HUES64 (cell line): ENCODE results near the gene VPS54.

Experiments used
- H3K27ac ChIP-seq: 2 replicates; pipeline ENCODE4 v1.7.0; 2013; ENCODE audit warnings: low read depth, low read length, inconsistent platforms
- H3K27me3 ChIP-seq: 2 replicates; pipeline ENCODE4 v1.6.1; 2013; ENCODE audit warnings: mild to moderate bottlenecking, low read length; ENCODE audit not compliant: insufficient read depth
- H3K36me3 ChIP-seq: 2 replicates; pipeline ENCODE4 v1.6.1; 2013; ENCODE audit warnings: mild to moderate bottlenecking, low read length; ENCODE audit not compliant: insufficient read depth
- H3K4me1 ChIP-seq: 2 replicates; pipeline ENCODE4 v1.6.1; 2013; ENCODE audit warnings: mild to moderate bottlenecking, low read length, moderate library complexity; ENCODE audit not compliant: insufficient read depth
- H3K4me3 ChIP-seq: 2 replicates; pipeline ENCODE4 v1.5.1; 2013; ENCODE audit warnings: mild to moderate bottlenecking, low read length, moderate library complexity
- H3K9ac ChIP-seq: 2 replicates; pipeline ENCODE4 v1.6.1; 2013; ENCODE audit warnings: mild to moderate bottlenecking, low read depth, low read length
- H3K9me3 ChIP-seq: 2 replicates; pipeline ENCODE4 v1.6.1; 2013; ENCODE audit warnings: low read depth, low read length; ENCODE audit not compliant: insufficient read depth
- WGBS: fragments of 150-250, 120-280 bp; methylation state at CpG from one replicate; pipeline ENCODE4 v1.1.7; 2013; ENCODE audit warnings: missing lambda C conversion rate; 5-methylcytosine and 5-hydroxymethylcytosine counted together

VPS54 gene

GRCh38 chr2:64021578-64021977 lies 2.4 kb upstream of the VPS54 start:
- Histone ChIP-seq H3K27ac (no peak overlapping the region), H3K36me3 (no peaks in the 10 kb centered on the region), H3K4me3 (no peak overlapping the region), H3K4me1 (peaks cover 7% of the 10 kb centered on the region), H3K9me3 (no peaks in the 10 kb centered on the region), H3K27me3 (no peaks in the 10 kb centered on the region), H3K9ac (no peak overlapping the region)
- 91% methylated on average over 2 of the region's 2 CpGs for WGBS

- Histone ChIP-seq H3K4me3 (peak overlapping the region; percentile 86), H3K36me3 (no peaks in the 10 kb centered on the region), H3K9ac (no peak overlapping the region), H3K9me3 (no peaks in the 10 kb centered on the region), H3K27ac (no peak overlapping the region), H3K4me1 (peaks cover 6% of the 10 kb centered on the region), H3K27me3 (no peaks in the 10 kb centered on the region)
Measured at GRCh38 chr2:64019975-64020528, 824 bp upstream of the VPS54 start.

DNA sequence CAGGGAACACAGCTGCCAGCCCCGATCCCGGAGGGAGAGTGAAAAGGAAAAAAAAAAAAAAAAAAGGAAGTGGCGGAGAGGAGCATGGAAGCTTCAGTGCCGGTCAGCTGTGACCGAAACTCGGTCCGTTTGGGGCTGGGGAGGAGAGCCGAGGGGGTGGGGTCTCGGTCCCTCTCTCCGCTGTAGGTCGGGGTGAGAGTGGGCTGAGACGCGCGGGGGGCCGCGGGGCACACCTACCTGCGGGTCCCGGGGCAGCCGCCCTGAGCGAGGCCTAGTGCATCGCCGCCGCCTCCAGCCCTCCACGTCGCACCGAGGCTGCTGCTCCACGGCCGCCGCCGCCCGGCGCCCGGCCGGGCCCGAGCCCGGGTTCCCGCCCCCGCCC lies 536 bp downstream of the VPS54 start:
- under 1% methylated on average over 38 of the region's 38 CpGs for WGBS
- Histone ChIP-seq H3K4me3 (peak overlapping the region; percentile 86), H3K9ac (peak overlapping the region; percentile 75), H3K27ac (no peak overlapping the region; the same call in 1 of the 2 replicates), H3K9me3 (no peaks in the 10 kb centered on the region), H3K4me1 (peaks cover 6% of the 10 kb centered on the region), H3K36me3 (no peaks in the 10 kb centered on the region), H3K27me3 (no peaks in the 10 kb centered on the region)

DNA sequence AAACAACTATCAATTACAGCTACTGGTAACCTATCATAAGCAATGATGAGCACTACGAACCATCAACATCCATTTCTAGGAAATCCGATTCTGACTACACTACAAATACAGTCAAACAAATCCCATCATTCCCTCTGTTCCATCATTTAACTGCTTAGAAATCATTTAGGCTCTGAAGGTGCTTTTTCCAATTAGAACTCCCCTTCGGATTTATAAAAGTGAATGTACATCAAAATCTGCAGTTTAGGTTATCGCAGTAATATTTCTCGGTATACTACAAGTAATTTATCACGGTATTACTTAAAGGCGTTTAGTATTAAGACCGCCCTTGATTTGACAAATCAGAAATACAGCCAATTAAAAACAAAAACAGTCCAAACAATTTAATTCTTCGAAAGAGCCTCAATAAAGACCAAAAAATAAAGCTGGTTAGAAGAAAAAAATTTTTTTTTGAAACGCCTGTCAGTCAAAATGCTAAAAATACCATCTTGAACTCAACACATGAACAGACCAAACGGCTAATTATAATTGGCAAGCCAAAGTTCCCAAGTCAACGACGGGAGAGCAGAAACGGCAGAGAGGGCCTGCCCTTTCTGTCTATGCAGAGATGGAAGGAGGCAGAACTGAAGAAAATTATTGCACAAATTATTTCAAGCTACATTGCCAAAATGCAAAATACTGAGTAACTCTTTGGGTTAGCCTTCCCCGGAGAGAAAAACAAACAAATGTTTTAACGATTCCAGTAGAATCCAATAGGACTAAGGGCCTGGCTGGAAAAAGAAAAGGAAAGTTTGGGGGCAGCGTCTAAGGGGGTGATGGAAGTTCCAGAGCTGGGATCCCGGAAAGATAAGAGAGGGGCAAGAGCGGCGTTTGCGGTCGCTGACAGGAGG lies 1.2 kb downstream of the VPS54 start:
- Histone ChIP-seq H3K27ac (no peak overlapping the region), H3K27me3 (no peaks in the 10 kb centered on the region), H3K9me3 (no peaks in the 10 kb centered on the region), H3K36me3 (no peaks in the 10 kb centered on the region), H3K4me3 (peak overlapping the region; percentile 86), H3K9ac (peak overlapping the region; percentile 75), H3K4me1 (peaks cover 6% of the 10 kb centered on the region; the same call in 1 of the 2 replicates)
- WGBS: 30% methylated on average over 22 of the region's 22 CpGs

DNA sequence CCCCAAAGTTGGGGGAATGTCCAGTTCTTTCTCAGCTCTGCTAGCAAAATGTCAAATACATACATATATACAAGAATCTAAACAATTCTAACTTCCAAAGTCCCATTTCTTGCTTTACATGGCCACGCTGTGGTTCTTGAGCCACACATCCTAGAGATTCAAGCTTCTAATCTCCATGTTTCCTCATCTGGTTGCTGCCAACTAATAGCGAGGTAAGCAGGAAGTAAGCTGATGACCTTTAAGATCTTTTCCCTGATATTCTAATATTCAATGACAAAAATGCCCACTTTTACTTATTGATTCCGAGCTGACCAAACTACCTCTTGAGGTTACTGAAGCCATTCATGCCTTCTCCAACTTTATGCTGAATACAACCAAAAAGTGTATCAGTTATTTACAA lies 3.3 kb downstream of the VPS54 start:
- Histone ChIP-seq H3K27ac (no peak overlapping the region), H3K9me3 (no peaks in the 10 kb centered on the region), H3K4me3 (no peak overlapping the region), H3K36me3 (no peaks in the 10 kb centered on the region), H3K27me3 (no peaks in the 10 kb centered on the region), H3K4me1 (peaks cover 6% of the 10 kb centered on the region; the same call in 1 of the 2 replicates), H3K9ac (no peak overlapping the region)
- 94% methylated on average over 3 of the region's 3 CpGs for WGBS

DNA sequence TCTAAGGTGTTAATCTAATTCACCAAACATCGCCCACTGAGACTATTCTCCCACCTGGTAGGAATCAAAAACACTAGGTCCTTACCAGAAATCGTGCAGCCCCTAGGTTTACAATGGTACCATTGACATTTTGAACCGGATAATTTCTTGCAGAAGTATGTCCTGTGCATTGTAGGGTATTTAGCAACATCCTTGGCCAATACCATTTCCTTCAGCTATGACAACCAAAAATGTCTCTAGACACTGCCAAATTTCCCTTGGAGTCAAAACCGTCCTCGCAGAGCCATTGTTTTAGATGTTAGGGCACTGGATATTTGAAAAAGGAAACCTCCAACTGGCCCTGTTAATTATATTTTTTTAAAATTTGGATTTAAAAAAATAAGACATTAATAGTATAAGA lies 3.8 kb downstream of the VPS54 start:
- no peaks in the 10 kb centered on the region for H3K27me3 ChIP-seq
- H3K4me3 ChIP-seq: no peak overlapping the region
- no peaks in the 10 kb centered on the region for H3K9me3 ChIP-seq
- H3K4me1 ChIP-seq: peaks cover 6% of the 10 kb centered on the region; the same call in 1 of the 2 replicates
- no peak overlapping the region for H3K27ac ChIP-seq
- no peaks in the 10 kb centered on the region for H3K36me3 ChIP-seq
- H3K9ac ChIP-seq: no peak overlapping the region
- WGBS: 96% methylated on average over 5 of the region's 5 CpGs

DNA sequence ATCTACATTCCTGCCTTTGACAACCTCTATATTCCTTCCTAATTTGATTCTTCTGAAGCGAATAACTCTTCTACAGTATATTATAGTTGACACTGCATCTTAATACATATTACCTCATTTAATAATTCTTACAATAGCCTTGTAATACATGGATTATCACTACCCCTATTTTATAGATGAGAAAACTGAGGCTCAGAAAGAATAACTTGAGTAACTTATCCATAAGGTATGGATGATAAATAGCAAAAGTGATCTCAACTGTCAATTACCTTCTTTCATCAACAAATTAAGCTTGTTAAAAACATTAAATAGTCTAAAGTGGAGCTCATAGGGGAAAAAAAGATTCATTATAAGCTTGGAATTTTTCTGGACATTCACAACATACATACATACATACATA lies 4.6 kb downstream of the VPS54 start:
- no peaks in the 10 kb centered on the region for H3K9me3 ChIP-seq
- H3K27ac ChIP-seq: no peak overlapping the region
- 100% methylated on average over 1 of the region's 1 CpG for WGBS
- no peaks in the 10 kb centered on the region for H3K36me3 ChIP-seq
- no peaks in the 10 kb centered on the region for H3K27me3 ChIP-seq
- peaks cover 2% of the 10 kb centered on the region; the same call in 1 of the 2 replicates for H3K4me1 ChIP-seq
- H3K4me3 ChIP-seq: no peak overlapping the region
- H3K9ac ChIP-seq: no peak overlapping the region

- Histone ChIP-seq H3K36me3 (no peaks in the 10 kb centered on the region), H3K4me1 (no peaks in the 10 kb centered on the region), H3K9ac (no peak overlapping the region), H3K4me3 (no peak overlapping the region), H3K9me3 (no peaks in the 10 kb centered on the region), H3K27me3 (no peaks in the 10 kb centered on the region), H3K27ac (no peak overlapping the region)
- 96% methylated on average over 2 of the region's 2 CpGs for WGBS
Measured at GRCh38 chr2:64013053-64013452, 6.2 kb downstream of the VPS54 start.

DNA sequence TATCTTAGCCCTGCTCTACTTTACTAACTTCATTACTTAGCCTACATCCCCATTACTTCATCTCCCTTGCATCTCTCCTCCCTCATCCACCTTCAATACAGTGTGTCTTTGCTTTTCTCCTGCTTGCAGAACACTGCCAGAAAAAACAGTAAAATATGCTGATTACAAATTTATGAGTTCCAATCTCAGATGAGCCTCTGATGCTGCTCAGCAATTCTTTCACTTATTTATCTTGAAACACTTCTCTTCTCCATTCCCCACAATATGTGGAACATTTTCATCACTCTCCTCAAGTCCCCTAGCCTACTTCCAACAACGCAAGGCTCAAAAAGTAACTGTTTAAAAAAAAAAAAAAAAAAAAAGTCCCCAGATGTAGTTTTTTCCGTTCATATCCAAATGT lies 7.1 kb downstream of the VPS54 start:
- no peak overlapping the region for H3K9ac ChIP-seq
- no peak overlapping the region for H3K27ac ChIP-seq
- H3K27me3 ChIP-seq: no peaks in the 10 kb centered on the region
- 63% methylated on average over 1 of the region's 2 CpGs for WGBS
- no peaks in the 10 kb centered on the region for H3K4me1 ChIP-seq
- no peaks in the 10 kb centered on the region for H3K9me3 ChIP-seq
- no peaks in the 10 kb centered on the region for H3K36me3 ChIP-seq
- no peak overlapping the region for H3K4me3 ChIP-seq

- 98% methylated on average over 4 of the region's 4 CpGs for WGBS
- Histone ChIP-seq H3K36me3 (no peaks in the 10 kb centered on the region), H3K4me3 (no peak overlapping the region), H3K4me1 (no peaks in the 10 kb centered on the region), H3K27me3 (no peaks in the 10 kb centered on the region), H3K9me3 (no peaks in the 10 kb centered on the region), H3K27ac (no peak overlapping the region), H3K9ac (no peak overlapping the region)
Measured at GRCh38 chr2:64008434-64009009, 10.7 kb downstream of the VPS54 start.

DNA sequence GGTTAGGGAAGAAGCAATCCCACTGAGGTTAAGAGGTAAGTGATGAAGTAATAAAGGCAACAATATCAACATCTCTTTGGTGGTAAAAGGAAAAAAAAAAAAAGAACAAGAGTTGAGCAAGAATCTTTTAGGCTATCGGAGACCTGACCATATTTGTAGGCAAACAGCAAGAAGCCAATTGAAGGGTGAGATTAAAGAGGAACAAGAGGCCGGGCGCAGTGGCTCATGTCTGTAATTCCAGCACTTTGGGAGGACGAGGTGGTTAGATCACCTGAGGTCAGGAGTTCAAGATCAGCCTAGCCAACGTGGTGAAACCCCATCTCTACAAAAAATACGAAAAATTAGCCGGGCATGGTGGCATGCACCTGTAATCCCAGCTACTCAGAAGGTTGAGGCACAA lies 11.3 kb downstream of the VPS54 start:
- Histone ChIP-seq H3K27ac (no peak overlapping the region), H3K36me3 (no peaks in the 10 kb centered on the region), H3K4me3 (no peak overlapping the region), H3K9me3 (no peaks in the 10 kb centered on the region), H3K9ac (no peak overlapping the region), H3K27me3 (no peaks in the 10 kb centered on the region), H3K4me1 (no peaks in the 10 kb centered on the region)
- WGBS: 91% methylated on average over 7 of the region's 7 CpGs
